NCI-H1930 (cell line): Measurements from ENCODE around the gene NR6A1.

ENCODE experiments used
- DNase-seq, 2 experiments: peaks; one replicate each; lab custom pipeline; 2025; lab: John Stamatoyannopoulos, UW

Gene NR6A1

DNA sequence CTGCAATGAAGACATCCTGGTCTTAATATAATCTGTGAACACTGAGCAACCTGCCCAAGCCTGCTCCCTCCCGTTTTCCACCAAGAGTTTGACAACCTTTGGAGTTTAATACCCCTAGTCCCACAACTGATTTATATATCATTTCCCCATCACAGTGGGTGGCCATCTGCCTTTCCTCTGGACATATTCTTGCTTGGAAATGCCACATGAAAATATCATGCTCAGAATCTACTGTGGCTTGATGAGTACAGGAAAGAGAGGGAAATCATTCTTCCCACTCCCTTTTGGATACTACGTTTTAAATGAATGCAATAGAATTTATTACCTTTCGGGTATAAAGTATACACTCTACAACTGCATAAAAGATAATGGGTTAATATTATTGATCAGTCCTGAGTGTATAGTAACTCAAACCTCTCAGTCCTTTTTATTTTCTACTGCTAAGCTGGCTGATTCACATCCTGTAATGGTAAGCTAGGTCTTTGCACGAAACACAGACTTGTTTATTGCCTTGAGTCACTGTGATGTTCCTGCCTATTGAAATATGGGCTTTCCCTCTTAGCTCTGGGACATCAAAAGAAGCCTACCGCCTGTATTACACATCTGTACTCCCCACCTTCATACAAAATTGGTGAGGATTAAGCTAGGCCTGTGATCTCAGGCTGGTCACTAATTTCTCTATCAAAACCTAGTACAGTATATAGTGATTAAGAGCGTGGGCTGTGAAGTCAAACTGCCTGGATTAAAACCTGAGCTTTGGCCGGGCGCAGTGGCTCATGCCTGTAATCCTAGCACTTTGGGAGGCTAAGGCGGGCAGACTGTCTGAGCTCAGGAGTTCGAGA, 196.4 kb downstream of the NR6A1 start:
- DNase-seq = no peak

DNA sequence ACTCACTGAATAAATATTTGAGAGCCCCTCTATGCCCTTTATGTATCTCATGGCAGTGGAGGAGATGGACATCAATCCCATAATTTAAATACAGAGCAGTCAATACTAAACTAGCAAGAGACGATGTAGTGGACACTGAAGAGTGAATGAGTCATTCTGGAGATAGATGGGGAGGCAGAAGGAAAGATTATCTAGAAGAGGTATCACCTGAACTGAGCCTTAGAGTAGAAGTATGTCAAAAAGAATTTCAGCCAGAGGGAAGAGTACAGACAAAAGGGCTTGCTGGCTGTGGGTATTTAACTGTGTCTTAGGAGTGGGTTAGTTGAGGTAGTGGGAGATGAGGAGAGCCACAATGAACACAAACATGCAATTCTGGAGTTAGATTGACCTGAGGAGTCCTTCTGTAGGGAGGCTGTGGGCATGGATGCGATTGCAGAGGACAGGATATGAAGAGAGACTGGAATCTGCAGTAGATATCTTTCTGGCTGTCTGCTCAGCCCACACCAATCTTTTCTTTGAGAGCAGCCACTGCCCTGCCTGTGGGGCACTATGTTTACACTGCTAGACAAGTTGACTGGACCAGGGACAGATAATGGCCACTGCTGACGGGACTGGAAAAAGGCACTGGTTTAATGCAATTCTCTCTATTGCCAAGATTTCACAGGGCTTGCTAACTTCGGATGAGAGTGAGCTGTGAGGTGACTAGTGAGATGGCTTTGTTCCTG, 200.0 kb downstream of the NR6A1 start:
- no peak for DNase-seq

DNA sequence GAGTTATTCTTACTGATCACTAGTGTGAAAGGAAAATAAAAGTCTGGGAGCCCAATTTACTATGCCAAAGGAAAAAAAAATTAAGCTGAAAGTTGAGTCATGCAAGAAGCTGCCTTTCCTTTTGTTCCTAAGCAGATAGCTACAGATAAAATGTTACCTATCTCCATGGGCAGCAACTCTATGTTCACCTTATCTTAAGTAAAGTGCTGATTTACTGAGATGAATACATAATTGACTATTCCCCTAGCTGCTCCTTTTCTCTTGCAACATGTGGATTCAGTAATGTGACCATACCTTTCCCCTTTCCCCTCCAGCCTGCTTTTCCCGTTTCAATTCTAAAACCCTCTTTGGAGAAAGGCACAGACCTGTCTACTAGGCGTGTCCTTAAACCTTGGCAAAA, 201.2 kb downstream of the NR6A1 start:
- DNase-seq = no peak

- DNase-seq = no peak
These were observed 203.7 kb downstream of the NR6A1 start for GRCh38 chr9:124567362-124567761.

DNA sequence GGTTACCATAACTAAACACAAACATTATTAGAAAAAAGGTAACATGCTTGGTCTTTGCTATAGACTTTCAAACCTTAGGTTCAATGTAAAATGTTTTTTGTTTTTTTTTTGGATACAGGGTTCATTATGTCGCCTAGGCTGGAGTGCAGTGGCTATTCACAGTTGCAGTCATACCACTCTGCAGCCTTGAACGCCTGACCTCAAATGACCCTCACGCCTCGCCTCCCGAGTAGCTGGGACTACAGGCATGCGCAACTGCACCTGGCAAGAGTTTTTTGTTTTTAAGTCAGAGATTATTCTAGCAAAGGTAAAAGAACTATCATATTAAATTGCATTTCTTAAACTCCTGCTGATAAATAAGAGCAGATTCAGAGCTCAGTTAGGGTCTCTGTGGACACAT, 208.8 kb downstream of the NR6A1 start:
- no peak for DNase-seq

GRCh38 chr9:124559871-124560270, 211.2 kb downstream of the NR6A1 start:
- no peak for DNase-seq

DNA sequence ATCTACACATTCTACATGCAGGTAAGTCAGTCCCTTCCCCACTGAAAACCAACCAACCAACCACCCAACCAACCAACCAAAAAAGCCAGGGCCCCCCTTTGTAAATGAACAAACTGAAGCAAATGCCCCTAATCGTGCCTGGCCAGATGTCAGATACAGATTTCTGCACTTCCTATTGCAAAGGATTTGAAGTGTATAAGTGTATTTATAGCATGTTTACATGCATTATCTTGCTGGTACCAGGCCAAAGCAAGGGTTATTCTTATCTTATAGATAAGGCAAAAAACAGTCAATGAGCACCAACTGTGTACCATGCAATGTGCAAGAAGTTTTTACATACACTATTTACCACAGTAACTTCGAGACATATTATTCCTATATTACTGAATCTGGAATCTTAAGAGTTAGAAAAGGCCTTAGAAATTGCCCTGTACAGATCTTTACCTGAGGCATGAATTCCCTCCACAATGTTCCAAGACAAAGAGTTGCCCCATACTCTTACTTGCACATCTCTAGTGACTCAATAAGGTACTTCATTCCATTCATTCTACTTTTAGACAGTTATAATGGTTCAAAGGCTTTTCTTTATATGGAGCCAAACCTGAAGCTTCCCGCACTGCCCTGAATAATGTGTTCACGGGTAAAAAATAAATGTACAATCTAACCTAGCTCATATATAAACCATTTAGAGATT, 212.2 kb downstream of the NR6A1 start:
- DNase-seq = no peak

DNA sequence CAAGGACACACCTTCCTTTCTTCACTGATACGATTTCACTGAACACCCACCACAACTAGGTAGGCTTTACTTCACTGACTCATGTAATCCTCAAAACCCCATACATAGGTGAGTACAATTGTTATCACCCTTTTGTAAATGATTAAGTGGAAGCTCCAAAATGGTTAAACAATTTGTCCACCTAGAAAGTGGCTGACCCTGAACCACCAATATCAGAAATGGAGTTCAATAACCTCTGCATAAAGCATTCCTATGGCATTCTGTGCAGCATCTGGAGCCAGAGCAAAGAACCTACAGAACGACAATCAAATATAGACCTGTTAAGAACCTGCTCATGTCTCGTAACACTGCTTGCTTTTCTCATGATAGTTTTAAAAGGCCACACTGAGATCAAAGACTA, 213.2 kb downstream of the NR6A1 start:
- DNase-seq = no peak

DNA sequence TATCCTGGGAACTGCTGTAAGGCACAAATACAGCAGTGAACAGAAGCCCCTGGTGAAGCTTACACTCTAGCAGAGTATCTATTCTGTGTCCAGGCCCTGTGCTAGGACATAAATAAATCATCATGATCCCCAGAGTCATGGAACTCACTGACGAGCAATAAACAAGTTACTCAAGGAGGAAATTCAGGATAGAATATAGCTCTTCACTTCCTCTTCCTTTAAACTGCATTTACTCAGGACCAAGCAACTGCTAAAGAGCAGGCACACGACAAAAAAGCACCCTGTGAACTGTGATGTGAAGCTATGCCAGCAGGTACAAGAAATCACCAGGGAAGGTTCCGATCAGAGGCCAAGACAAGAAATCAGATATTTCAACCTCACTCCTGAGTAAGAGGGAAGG, 216.1 kb downstream of the NR6A1 start:
- DNase-seq = no peak

DNA sequence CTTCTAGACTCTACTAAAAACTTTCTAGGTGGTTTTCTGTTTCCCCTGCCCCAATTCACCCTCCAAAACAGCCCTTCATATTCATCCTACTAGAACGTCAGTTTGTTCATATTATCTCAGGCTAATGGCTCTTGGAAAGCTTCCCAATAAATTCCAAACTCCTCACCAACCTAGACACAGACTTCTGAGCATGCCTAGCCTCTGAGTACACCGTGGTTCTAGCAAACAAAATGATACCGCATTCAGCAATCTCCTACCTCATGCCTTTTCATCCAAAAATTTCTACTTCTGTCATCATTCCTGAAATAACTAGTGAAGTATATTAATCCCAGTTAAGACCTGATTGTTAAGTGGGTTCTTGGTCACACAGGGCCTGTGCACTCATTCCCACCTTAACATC, 217.4 kb downstream of the NR6A1 start:
- DNase-seq = no peak

GRCh38 chr9:124552273-124552605, 218.9 kb downstream of the NR6A1 start:
- no peak for DNase-seq

- DNase-seq = no peak
These were observed 219.4 kb downstream of the NR6A1 start for GRCh38 chr9:124551472-124552272.

- DNase-seq = no peak
These were observed 221.0 kb downstream of the NR6A1 start for GRCh38 chr9:124550072-124550471.

DNA sequence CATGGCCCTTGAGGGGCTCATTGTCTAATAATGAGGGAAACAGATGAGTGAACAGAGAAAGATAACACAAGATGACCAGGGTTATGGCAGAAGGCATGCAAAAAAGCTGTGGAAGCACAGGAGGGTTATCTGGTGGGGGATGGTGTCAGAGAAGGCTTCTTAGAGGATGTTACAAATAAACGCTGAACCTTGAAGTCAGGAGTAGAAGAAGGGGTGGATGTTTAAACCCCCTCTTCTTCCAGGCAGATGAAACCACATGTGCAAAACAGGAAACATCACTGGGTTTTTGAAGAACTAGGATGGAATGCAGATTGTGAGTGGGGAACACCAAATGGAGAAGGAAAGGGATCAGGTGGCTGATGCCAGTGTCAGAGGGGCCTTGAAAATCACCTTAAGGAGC, 222.1 kb downstream of the NR6A1 start:
- no peak for DNase-seq

- no peak for DNase-seq
These were observed 226.6 kb downstream of the NR6A1 start for GRCh38 chr9:124544535-124544934.

GRCh38 chr9:124541824-124542223, 229.3 kb downstream of the NR6A1 start:
- DNase-seq = no peak

DNA sequence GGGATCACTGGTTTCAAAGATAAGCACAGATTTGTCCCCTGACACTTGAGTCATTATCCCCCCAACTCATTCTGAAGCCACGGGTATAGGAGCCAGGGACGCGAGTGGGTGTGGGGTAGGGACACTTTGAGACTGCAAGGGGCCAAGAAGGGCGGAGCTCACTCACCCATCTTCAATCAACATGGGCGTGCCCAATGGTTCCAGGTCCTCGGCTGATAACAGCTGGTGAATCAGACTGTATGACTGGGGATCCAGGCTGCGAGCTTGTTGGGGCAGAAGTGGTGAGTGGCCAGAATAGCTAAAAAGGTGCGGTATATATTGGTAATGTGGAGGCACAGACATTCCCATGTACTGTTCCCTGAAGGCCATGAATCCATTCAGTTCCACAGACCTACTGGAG, 233.2 kb downstream of the NR6A1 start:
- no peak for DNase-seq

DNA sequence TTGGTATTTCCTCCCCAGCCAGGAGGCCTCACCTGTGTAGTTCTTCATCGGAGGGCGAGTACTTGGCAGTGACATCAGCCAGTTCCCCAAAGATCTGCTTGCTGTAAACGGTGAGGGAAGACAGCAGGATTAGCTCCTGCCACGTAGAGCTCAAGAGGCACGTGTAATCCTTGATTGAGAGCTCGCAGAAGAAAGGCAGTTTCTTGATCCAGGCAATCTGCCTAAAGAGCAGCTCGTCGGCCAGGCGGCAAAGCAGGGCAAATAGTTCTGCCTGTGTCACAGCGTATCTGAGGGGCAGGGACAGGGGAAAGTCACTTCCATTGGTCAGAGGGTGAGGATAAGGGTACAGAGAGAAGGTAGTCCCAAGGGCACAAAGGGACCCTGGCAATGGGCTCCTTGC, 235.3 kb downstream of the NR6A1 start:
- DNase-seq = no peak

GRCh38 chr9:124532897-124533296, 238.2 kb downstream of the NR6A1 start:
- DNase-seq = no peak

DNA sequence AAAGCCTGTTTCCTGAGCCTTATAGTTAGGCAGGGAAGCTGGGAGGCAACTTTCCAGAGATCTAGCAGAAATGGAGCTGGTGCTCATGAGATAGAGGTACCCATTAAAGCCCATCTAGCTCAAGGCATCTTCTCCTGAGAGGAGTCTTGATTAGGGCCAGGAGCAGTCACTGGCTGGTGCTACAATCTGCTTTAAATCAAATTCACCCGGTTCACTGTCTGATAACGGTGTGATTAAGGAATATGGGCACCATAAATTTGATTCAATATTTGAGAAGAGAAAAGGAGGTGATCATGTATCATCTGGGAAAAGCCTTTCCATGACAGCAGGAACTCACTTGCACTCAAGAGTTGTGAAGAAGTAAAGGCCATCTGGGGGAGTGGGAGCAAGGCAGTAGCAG, 240.0 kb downstream of the NR6A1 start:
- no peak for DNase-seq

DNA sequence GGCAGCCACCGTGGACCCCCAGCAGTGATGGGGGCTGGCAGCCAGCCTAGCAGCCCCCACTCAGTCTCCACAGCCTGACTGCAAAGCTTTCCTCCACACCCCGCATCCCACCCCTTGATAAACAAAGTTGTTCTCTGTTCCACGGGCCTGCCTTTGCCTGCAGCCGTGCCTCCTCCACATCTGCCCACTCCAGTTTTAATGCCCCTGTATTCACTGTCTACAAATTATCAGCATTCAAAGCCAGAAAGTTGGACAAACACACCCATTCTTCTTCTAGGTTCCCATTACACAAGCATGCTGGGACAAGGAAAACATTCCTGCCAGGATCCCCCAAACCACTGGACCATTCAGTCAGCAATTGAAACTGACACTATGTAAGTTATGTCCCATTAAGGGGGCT, 240.9 kb downstream of the NR6A1 start:
- DNase-seq = no peak

- DNase-seq = no peak
These were observed 243.3 kb downstream of the NR6A1 start for GRCh38 chr9:124527781-124528180.
